Rectal smooth muscle tissue (tissue), 1 donor: Measurements from ENCODE around the gene EXOC3L2.

Source experiments
- H3K27ac ChIP-seq: one replicate; pipeline ENCODE4 v1.7.0; 2013; ENCODE audit warnings: low read depth, low read length, inconsistent platforms
- H3K27me3 ChIP-seq: one replicate; pipeline ENCODE4 v1.7.0; 2013; ENCODE audit warnings: low read length; ENCODE audit not compliant: control insufficient read depth, insufficient read depth
- H3K36me3 ChIP-seq: one replicate; pipeline ENCODE4 v1.7.0; 2013; ENCODE audit warnings: low read length; ENCODE audit not compliant: control insufficient read depth, insufficient read depth
- H3K4me1 ChIP-seq: one replicate; pipeline ENCODE4 v1.7.0; 2013; ENCODE audit warnings: low read length; ENCODE audit not compliant: control insufficient read depth, insufficient read depth
- H3K4me3 ChIP-seq: one replicate; pipeline ENCODE4 v1.7.0; 2013; ENCODE audit warnings: low read length
- H3K9ac ChIP-seq: one replicate; pipeline ENCODE4 v1.7.0; 2013; ENCODE audit warnings: low read length

The EXOC3L2 gene

DNA sequence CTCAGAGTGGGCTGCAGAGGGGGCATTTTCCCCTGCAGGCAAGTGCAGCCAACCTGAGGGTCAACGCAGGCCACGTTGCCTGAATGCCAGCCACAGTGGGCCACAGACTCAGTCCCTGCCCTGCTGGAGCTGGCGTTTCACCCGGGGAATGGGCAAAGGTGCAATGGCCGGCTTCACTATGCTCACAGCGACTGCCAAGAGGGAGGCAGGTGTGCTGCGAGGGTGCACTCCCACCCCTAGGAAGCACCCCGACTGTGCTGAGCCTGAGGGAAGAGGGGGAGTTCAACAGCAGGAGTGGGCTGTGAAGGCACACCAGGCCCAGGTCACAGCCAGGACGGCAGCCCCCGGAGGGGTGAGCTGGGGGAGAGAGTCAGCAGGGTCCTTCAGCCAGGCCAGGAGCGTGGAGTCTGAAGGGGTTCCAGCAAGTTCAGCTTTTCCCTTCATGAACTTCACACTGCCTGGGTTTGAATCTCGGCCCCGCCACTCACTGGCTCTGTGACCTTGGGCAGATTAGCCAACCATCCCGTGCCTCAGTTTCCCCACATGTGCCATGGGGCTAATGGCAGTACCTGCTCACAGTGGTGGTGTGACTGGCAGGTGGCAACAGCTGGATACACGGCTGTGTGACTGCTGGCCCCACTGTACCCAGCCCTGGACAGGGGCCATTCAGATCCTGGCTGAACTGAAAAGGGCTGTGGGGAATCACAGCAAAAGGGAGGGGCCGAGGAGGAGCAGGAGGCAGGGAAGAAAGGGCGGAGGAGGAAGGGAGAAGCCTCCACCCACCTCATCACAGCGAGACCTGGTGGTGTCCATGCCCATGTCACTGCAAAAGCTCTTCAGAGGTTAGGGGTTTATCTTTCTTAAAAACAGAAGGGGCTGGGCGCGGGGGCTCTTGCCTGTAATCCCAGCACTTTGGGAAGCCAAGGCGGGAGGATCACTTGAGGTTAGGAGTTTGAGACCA is 74.8 kb downstream of the EXOC3L2 start:
- Histone ChIP-seq H3K27me3 (no peaks in the 10 kb centered on the region), H3K4me1 (no peaks in the 10 kb centered on the region), H3K4me3 (no peak overlapping the region), H3K27ac (no peak overlapping the region), H3K9ac (no peak overlapping the region), H3K36me3 (no peaks in the 10 kb centered on the region)

DNA sequence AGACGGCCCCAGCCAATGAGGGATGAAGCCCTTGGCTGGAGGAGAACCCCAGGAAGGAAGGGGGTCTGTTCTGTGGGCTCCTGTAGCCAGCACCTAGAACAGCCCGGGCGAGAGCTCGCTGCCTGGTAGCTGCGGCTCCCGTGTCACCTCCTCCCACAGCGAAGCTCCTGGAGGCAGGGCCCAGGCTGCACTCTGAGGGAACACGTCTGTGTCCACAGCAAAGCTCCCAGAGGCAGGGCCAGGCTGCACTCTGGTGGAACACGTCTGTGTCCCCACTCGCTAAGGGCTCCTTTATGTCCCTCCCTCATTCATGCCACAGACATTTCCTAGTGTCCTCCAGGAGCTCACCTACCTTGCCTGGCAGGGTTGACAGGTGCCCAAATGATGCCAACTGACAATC is 75.6 kb downstream of the EXOC3L2 start:
- Histone ChIP-seq H3K9ac (no peak overlapping the region), H3K27ac (no peak overlapping the region), H3K36me3 (no peaks in the 10 kb centered on the region), H3K27me3 (no peaks in the 10 kb centered on the region), H3K4me3 (no peak overlapping the region), H3K4me1 (no peaks in the 10 kb centered on the region)

DNA sequence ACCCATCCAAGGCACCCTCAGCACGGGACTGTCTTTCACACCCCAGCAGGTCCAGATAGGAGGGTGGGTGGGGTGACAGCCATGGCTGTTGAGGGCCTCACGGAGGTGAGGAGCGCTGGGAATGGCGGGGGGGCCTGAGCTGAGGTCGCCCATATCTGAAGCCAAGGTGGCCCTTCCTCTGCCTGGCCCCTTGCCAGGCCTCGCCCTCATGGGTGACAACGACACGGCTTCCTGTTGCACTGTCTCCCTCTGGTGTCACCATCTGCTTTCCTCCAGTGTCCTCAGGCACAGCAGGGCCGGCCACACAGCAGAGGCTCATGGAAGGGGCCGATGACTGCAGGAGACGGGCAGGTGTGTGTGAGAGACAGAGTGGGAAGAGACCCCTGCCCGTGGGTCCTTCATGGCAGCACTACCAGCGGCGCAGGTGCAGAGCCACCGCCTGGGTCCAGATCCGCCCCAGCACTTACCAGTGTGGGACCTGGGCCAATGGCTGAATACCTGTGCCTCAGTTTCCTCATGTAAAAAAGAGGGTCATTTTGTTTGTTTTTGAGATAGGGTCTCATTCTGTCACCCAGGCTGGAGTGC is 76.3 kb downstream of the EXOC3L2 start:
- Histone ChIP-seq H3K9ac (no peak overlapping the region), H3K4me1 (no peaks in the 10 kb centered on the region), H3K4me3 (no peak overlapping the region), H3K27ac (no peak overlapping the region), H3K36me3 (no peaks in the 10 kb centered on the region), H3K27me3 (no peaks in the 10 kb centered on the region)

DNA sequence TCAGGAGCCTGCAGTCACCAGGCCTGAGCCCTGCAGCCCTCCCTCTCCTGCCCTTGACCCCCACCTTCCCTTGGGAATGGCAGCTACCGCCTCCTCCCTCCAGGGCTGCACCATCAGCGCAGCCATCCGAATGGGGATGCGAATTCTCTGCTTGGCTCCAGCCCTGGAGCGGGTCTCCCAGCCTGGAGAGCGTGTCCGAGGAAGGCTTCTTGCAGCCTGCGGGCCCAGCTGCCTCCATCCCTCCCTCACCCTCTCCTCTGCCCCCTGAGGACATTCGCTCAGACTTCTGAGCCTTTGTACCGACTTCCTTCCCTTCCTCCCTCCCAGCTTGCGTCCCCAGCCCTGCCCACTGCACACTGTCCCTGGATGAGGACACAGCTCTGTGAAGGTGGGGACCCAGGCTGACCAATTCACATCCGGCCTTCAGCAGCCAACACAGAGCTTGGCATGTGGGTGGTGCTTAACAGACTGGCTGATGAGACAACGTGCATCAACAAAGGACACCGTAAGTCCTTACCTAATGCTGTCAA is 78.4 kb downstream of the EXOC3L2 start:
- no peaks in the 10 kb centered on the region for H3K36me3 ChIP-seq
- H3K27ac ChIP-seq, result no peak overlapping the region
- no peaks in the 10 kb centered on the region for H3K27me3 ChIP-seq
- H3K4me3 ChIP-seq, result no peak overlapping the region
- H3K9ac ChIP-seq, result no peak overlapping the region
- no peaks in the 10 kb centered on the region for H3K4me1 ChIP-seq

DNA sequence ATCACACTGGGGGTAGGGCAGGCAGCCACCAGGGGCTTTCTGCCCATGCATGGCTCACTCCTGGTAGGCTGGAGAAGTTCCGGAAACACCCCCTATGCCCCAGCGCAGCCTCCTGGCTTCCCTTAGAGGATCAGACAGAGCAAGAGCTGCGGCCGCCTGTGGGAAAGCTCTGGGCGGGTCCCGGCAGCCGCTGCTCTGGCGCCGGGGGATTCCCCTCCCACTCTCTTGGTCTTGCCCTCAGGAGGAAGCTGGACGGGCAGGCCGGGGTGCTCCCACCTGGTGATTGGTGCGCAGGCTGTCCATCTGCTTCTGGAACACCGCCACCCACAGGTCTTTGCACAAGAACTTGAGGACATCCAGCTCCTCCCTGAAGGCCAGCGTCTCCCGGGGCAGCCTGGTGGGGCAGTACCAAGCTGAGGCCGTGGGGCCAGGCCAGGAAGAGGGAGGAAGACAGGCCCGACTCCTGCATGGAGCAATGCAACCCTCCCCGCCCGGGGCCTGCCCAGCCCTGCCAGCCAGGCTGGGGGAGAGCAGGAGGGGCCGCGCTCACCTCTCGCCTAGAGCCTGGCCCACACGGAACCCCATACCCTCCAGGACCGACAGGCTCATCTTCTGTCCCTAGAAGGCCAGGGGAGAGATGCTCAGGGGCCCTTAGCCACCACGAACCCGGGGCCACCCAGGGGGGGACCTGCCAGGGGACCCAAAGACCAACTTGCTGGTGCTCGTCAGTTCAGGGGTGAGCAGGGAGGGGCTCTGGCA is 80.5 kb downstream of the EXOC3L2 start:
- H3K27ac ChIP-seq, result no peak overlapping the region
- no peak overlapping the region for H3K4me3 ChIP-seq
- H3K4me1 ChIP-seq, result no peaks in the 10 kb centered on the region
- H3K9ac ChIP-seq, result no peak overlapping the region
- no peaks in the 10 kb centered on the region for H3K36me3 ChIP-seq
- peaks cover 8% of the 10 kb centered on the region for H3K27me3 ChIP-seq

DNA sequence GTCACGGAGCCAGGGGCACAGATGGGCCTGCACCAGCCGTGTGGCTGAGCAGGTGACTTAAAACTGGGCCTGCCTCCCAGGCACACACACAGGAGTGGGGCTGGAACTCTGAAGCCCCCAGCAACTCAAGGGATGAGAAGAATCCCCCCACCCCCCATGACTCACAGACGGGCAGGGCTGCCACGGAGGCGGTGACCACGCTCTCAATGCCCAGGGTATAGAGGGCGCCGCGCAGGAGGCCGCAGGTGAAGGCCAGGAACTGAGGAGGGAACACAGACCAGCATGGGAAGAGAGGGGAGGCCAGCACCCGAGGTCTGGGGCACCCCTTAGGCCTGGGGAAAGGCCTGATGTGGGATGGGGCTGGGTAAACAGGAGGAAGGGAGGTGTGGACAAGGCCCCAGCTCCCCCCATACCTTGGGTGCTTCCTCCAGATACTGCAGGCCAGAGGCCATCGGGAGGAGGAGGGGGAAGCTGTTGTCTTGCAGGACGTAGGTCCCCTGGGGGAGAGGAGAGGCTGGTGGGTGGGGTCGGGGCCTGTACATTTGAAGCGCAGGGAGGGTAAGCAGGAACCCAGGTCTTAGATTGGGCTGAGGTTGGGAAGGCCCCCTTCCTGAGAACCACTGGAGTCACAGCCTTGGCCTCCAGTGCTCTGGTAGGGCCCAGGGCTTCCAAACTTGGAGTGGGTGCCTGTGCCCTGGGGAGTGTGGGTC is 81.3 kb downstream of the EXOC3L2 start:
- Histone ChIP-seq H3K27me3 (peaks cover 11% of the 10 kb centered on the region), H3K36me3 (no peaks in the 10 kb centered on the region), H3K4me1 (no peaks in the 10 kb centered on the region), H3K9ac (no peak overlapping the region), H3K4me3 (no peak overlapping the region), H3K27ac (no peak overlapping the region)

DNA sequence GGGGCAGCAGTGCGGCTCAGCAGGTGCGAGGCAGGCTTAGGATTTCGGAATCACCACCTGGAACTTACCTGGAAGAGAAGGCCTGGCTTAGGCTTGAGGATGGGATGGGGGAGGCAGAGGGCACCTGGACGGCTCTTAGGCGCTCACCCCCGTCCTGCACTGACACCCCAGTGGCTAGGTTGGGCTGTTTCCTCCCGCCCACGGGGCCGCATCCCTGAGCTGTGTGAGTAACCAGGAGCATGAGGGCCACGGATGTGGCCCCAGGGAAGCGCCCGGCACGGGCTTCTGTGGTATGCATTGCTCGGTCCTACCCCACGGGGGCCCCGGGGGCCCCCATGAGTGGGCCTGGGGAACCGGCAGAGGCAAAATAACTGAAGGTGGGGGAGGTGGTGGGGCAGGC is 82.1 kb downstream of the EXOC3L2 start:
- H3K9ac ChIP-seq, result no peak overlapping the region
- H3K27ac ChIP-seq, result no peak overlapping the region
- H3K4me1 ChIP-seq, result no peaks in the 10 kb centered on the region
- H3K27me3 ChIP-seq, result peaks cover 13% of the 10 kb centered on the region
- H3K36me3 ChIP-seq, result no peaks in the 10 kb centered on the region
- H3K4me3 ChIP-seq, result no peak overlapping the region

DNA sequence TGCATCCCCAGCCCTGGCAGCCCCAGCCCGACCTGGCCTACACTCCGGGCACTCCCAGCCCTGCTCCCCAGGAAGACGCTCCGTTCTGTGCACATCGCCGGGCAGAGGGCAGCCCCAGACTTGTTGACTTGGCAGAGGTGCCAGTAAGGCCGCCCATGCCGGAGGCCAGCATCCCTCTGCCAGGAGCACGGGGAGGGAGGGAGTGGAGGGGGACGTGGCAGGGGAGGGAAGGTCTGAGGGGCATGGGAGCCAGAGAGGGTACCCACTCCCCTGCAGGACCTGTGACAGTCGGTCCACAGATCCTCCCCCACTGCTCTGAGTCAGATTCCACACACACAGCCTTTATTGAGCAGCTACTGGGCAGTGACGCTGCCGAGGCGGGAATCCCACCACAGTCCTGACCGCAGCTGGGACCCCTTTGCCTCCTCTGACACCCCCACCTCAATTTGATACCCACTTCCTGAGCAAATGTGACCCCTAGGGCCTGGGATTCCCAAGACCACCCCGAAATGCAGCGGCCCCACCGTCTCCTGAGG is 82.5 kb downstream of the EXOC3L2 start:
- Histone ChIP-seq H3K4me3 (no peak overlapping the region), H3K27me3 (peaks cover 16% of the 10 kb centered on the region), H3K4me1 (no peaks in the 10 kb centered on the region), H3K36me3 (no peaks in the 10 kb centered on the region), H3K9ac (no peak overlapping the region), H3K27ac (no peak overlapping the region)
